B cell (primary cell): ENCODE measurements around the gene SLC43A3. TPM values are rescaled to one million over a fixed set of nuclear protein-coding genes. Genes with fewer than 3 reads are reported as not detected.

Experiments used
- ATAC-seq: fragments of 200-7000 bp; cut with Tn5 transposase; one replicate; pipeline ENCODE4 v1.10.0; 2021; ENCODE audit warnings: low read depth, mild to moderate bottlenecking, moderate number of reproducible peaks, moderate library complexity
- CTCF ChIA-PET: fragments of 350-600 bp; sonication (Branson Sonifier 250); formaldehyde crosslinking; loops from one replicate; lab custom pipeline; 2021; ENCODE audit warnings: antibody characterized with exemption, inconsistent platforms; lab: Charles Lee
- POLR2A ChIA-PET: fragments of 350-600 bp; sonication (Branson Sonifier 250); formaldehyde crosslinking; loops from one replicate; lab custom pipeline; 2021; ENCODE audit warnings: antibody characterized with exemption; lab: Charles Lee
- DNase-seq: peaks from one replicate; pipeline ENCODE4 v3.0.0; 2013
- H2AFZ ChIP-seq: 2 replicates; pipeline ENCODE4 v1.6.1; 2012; ENCODE audit warnings: mild to moderate bottlenecking, low read depth, low read length; ENCODE audit not compliant: insufficient read depth, poor library complexity, severe bottlenecking
- H3K27ac ChIP-seq, 2 donors: 1 replicate in 1 of 2; 2 replicates in 1 of 2; pipeline ENCODE4 v1.5.1; 2012 to 2013; ENCODE audit warnings: low read length in 2 of 2, mild to moderate bottlenecking in 2 of 2, moderate library complexity in 1 of 2
- H3K27me3 ChIP-seq, 4 experiments: fragments of 200-600 bp in 1 of 4; sonication (generic) in 1 of 4; replicated peaks in 1 of 4; 1 replicate in 2 of 4; 2 replicates in 2 of 4; pipeline versions ENCODE4 v1.6.1 to v1.7.0; 2013 to 2016; ENCODE audit warnings: low read length in 3 of 4, mild to moderate bottlenecking in 2 of 4, mixed read lengths in 1 of 4, moderate library complexity in 1 of 4; ENCODE audit not compliant: insufficient read depth in 4 of 4, control insufficient read depth in 3 of 4; ENCODE audit errors: control extremely low read depth in 1 of 4
- H3K36me3 ChIP-seq, 2 experiments: replicated peaks in 1 of 2; 1 replicate in 1 of 2; 2 replicates in 1 of 2; pipeline versions ENCODE4 v1.6.1 to v1.7.1; 2013; ENCODE audit warnings: low read length in 1 of 2; ENCODE audit not compliant: insufficient read depth in 2 of 2, control insufficient read depth in 1 of 2; ENCODE audit errors: control extremely low read depth in 1 of 2, extremely low read depth in 1 of 2
- H3K4me1 ChIP-seq, 2 donors: fragments of 200-600 bp in 1 of 2; sonication (generic) in 1 of 2; 1 replicate in 1 of 2; 2 replicates in 1 of 2; pipeline versions ENCODE4 v1.5.1 to v1.6.1; 2013 to 2017; ENCODE audit warnings: low read length in 2 of 2; ENCODE audit not compliant: control insufficient read depth in 2 of 2, insufficient read depth in 2 of 2
- H3K4me2 ChIP-seq: replicated peaks from 2 replicates; pipeline ENCODE3; 2012; ENCODE audit warnings: mild to moderate bottlenecking, low read depth, low read length; ENCODE audit not compliant: poor library complexity, severe bottlenecking
- H3K4me3 ChIP-seq, 5 experiments: fragments of 200-600 bp in 1 of 5; sonication (generic) in 1 of 5; 1 replicate in 3 of 5; 2 replicates in 2 of 5; pipeline versions ENCODE4 v1.5.1 to v1.7.0; 2011 to 2016; ENCODE audit warnings: low read length in 4 of 5, mild to moderate bottlenecking in 4 of 5, low read depth in 2 of 5, control low read depth in 1 of 5, moderate library complexity in 1 of 5; ENCODE audit not compliant: insufficient read depth in 1 of 5; ENCODE audit errors: control extremely low read depth in 1 of 5, extremely low read depth in 1 of 5
- H3K79me2 ChIP-seq: fragments of 200-600 bp; sonication (generic); one replicate; pipeline ENCODE4 v1.6.0; 2016; ENCODE audit warnings: low read length; ENCODE audit not compliant: control insufficient read depth, insufficient read depth
- H3K9ac ChIP-seq: fragments of 200-600 bp; sonication (generic); 2 replicates; pipeline ENCODE4 v1.6.1; 2017; ENCODE audit warnings: mild to moderate bottlenecking, low read length, moderate library complexity
- H3K9me3 ChIP-seq, 3 donors: one replicate each; pipeline versions ENCODE4 v1.6.1 to v1.7.1; 2013; ENCODE audit warnings: low read length in 2 of 3; ENCODE audit not compliant: control insufficient read depth in 2 of 3, insufficient read depth in 1 of 3; ENCODE audit errors: control extremely low read depth in 1 of 3
- H4K20me1 ChIP-seq: 2 replicates; pipeline ENCODE4 v1.6.0; 2012; ENCODE audit warnings: mild to moderate bottlenecking, low read length; ENCODE audit not compliant: insufficient read depth, control insufficient read depth, poor library complexity, severe bottlenecking
- H3K27ac Mint-ChIP-seq: one replicate; pipeline ENCODE4 v1.8.0; 2021; ENCODE audit warnings: mixed read lengths
- H3K27me3 Mint-ChIP-seq: one replicate; pipeline ENCODE4 v1.8.0; 2021; ENCODE audit warnings: mixed read lengths
- H3K4me1 Mint-ChIP-seq: one replicate; pipeline ENCODE4 v1.8.0; 2021; ENCODE audit warnings: mixed read lengths
- H3K4me3 Mint-ChIP-seq: one replicate; pipeline ENCODE4 v1.8.0; 2021; ENCODE audit warnings: mixed read lengths
- H3K9me3 Mint-ChIP-seq: one replicate; pipeline ENCODE4 v1.8.0; 2022; ENCODE audit warnings: mixed read lengths; ENCODE audit not compliant: insufficient read depth
- CTCF ChIP-seq: fragments of 200-600 bp; IDR thresholded peaks from one replicate; pipeline ENCODE4 v1.8.0; 2022; ENCODE audit warnings: antibody characterized with exemption, mild to moderate bottlenecking
- EZH2 ChIP-seq: IDR thresholded peaks from 2 replicates; pipeline ENCODE4 v1.6.1; 2012; ENCODE audit warnings: borderline replicate concordance, low read depth, mild to moderate bottlenecking, moderate library complexity, low read length; ENCODE audit not compliant: insufficient read depth, poor library complexity, severe bottlenecking
- WGBS: methylation state at CpG from one replicate; pipeline ENCODE4 v1.1.5; 2013; ENCODE audit warnings: missing lambda C conversion rate; ENCODE audit not compliant: insufficient coverage; 5-methylcytosine and 5-hydroxymethylcytosine counted together
- intact Hi-C: fragments of 100-400 bp; cut with micrococcal nuclease; formaldehyde crosslinking; loops from one replicate; pipeline ENCODE4 v1.10.0; 2022
- polyA plus RNA-seq: library from polyadenylated mRNA; depleted of rRNA; stranded (reverse); fragments of >200 nt; gene quantifications from 2 replicates; pipeline ENCODE4 v1.2.3, GENCODE V29; 2012
- total RNA-seq, 2 donors: library from RNA; stranded (reverse); fragments of 120-200 nt in 1 of 2; gene quantifications; 1 replicate in 1 of 2; 2 replicates in 1 of 2; pipeline versions ENCODE4 v1.2.3 to v1.2.4, GENCODE V29; 2013 to 2022

Gene SLC43A3
- total and polyA plus RNA-seq, 2 donors (not counting 1 experiment from before 2014, with no cell fraction given) = 7.6 to 20.9 TPM

- Mint-ChIP-seq H3K27me3 (no peaks in the 10 kb centered on the region), H3K9me3 (no peaks in the 10 kb centered on the region), H3K4me1 (peaks cover 4% of the 10 kb centered on the region), H3K27ac (no peak overlapping the region), H3K4me3 (no peak overlapping the region)
- WGBS = 73% methylated on average over 1 of the region's 3 CpGs
- H3K4me1 ChIP-seq = peaks cover 1% of the 10 kb centered on the region in 2 donors
- H3K9ac ChIP-seq = no peak overlapping the region
- ATAC-seq = no peak
- POLR2A ChIA-PET = no interaction called here
- H3K27ac ChIP-seq = no peak overlapping the region
- intact Hi-C loops = no loop called here
- no peak overlapping the region for H3K4me2 ChIP-seq
- no peak for DNase-seq
- no peak overlapping the region for H2AFZ ChIP-seq
- peaks cover 9% of the 10 kb centered on the region for H3K79me2 ChIP-seq
- peaks cover 0 to 22% of the 10 kb centered on the region in 2 experiments for H3K36me3 ChIP-seq
- TF ChIP-seq CTCF = no peak
- no peak for TF ChIP-seq EZH2
- H3K4me3 ChIP-seq = no peak overlapping the region
- no peaks in the 10 kb centered on the region for H3K9me3 ChIP-seq
- CTCF ChIA-PET = interaction anchor here (0.5 kb wide), 1 partner anchor 69 kb away, joined by 4 read pairs; no protein-coding TSS in a partner anchor
- H3K27me3 ChIP-seq = no peaks in the 10 kb centered on the region
- H4K20me1 ChIP-seq = no peaks in the 10 kb centered on the region
Measured at GRCh38 chr11:57419146-57419545, 7.8 kb downstream of the SLC43A3 start.

DNA sequence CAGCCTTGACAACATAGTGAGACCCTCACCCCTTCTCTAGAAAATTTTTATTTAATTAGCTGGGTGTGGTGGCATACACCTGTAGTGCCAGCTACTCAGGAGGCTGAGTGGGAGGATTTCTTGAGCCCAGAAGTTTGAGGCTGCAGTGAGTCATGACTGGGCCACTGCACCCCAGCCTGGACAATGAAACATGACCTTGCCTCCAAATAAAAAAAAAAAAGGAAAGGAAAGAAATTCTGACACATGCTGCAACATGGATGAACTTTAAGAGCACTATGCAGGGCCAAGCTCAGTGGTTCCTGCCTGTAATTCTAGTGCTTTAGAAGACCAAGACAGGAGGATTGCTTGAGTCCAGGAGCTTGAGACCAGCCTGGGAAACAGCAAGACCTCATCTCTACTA, 8.8 kb downstream of the SLC43A3 start:
- Mint-ChIP-seq H3K4me3 (no peak overlapping the region), H3K27me3 (no peaks in the 10 kb centered on the region), H3K9me3 (no peaks in the 10 kb centered on the region), H3K27ac (no peak overlapping the region), H3K4me1 (no peaks in the 10 kb centered on the region)
- Histone ChIP-seq H3K36me3 (peaks cover 0 to 29% of the 10 kb centered on the region in 2 experiments), H3K27me3 (no peaks in the 10 kb centered on the region), H3K79me2 (peaks cover 4% of the 10 kb centered on the region), H3K9me3 (no peaks in the 10 kb centered on the region), H3K27ac (no peak overlapping the region), H3K4me2 (no peak overlapping the region), H3K4me1 (no peaks in the 10 kb centered on the region), H3K9ac (no peak overlapping the region), H4K20me1 (no peaks in the 10 kb centered on the region), H3K4me3 (no peak overlapping the region), H2AFZ (no peak overlapping the region)
- CTCF ChIA-PET = interaction anchor here (0.7 to 1.6 kb wide), 2 partner anchors 40 to 130 kb away, joined by 3 to 7 read pairs; no protein-coding TSS in a partner anchor
- intact Hi-C loops = no loop called here
- TF ChIP-seq CTCF (no peak), EZH2 (no peak)
- no peak for ATAC-seq
- DNase-seq = no peak
- POLR2A ChIA-PET = no interaction called here
